ENCODE data around the gene INHBC.
A peak's percentile ranks its signal among the peaks of the same experiment; 100 is the strongest.
"Not testable (repeated sequence)": the region's sequence is repeated elsewhere in the genome, so short reads cannot be mapped to it uniquely, and the experiment has no call there.

INHBC gene

GRCh38 chr12:57429473-57430111 is 5.0 kb upstream of the INHBC start:
- FAIRE-seq, result no peak

GRCh38 chr12:57430112-57430930 is 4.3 kb upstream of the INHBC start:
- FAIRE-seq, result no peak

GRCh38 chr12:57430931-57431566 is 3.5 kb upstream of the INHBC start, which contains the start of gene R3HDM2:
R3HDM2 (minus strand) TSS chr12:57431043; CDS start chr12:57310428, 120,615 bp downstream.
- FAIRE-seq, result no peak

- peak; percentile 13 for FAIRE-seq
These were observed 2.9 kb upstream of the INHBC start for GRCh38 chr12:57431654-57432188.

- FAIRE-seq, result no peak
These were observed 1.2 kb upstream of the INHBC start for GRCh38 chr12:57433370-57433769.

GRCh38 chr12:57435293-57435692 is 709 bp downstream of the INHBC start:
- no peak for FAIRE-seq

- no peak for FAIRE-seq
These were observed 3.8 kb downstream of the INHBC start for GRCh38 chr12:57438400-57438799.

GRCh38 chr12:57439762-57440266 is 5.2 kb downstream of the INHBC start:
- FAIRE-seq, result no peak

- not testable (repeated sequence) for FAIRE-seq
These were observed 6.8 kb downstream of the INHBC start for GRCh38 chr12:57441393-57441792.

- FAIRE-seq, result no peak
These were observed 7.4 kb downstream of the INHBC start for GRCh38 chr12:57441846-57442427.

GRCh38 chr12:57444337-57444736 is 9.8 kb downstream of the INHBC start:
- FAIRE-seq, result not testable (repeated sequence)

GRCh38 chr12:57444744-57445143 is 10.2 kb downstream of the INHBC start:
- no peak for FAIRE-seq

- FAIRE-seq, result no peak
These were observed 11.8 kb downstream of the INHBC start for GRCh38 chr12:57446292-57446960.

- FAIRE-seq, result no peak
These were observed 14.1 kb downstream of the INHBC start for GRCh38 chr12:57448669-57449068.

- no peak for FAIRE-seq
These were observed 14.8 kb downstream of the INHBC start for GRCh38 chr12:57449375-57449774.

- FAIRE-seq, result no peak
These were observed 15.5 kb downstream of the INHBC start for GRCh38 chr12:57450057-57450456.

- FAIRE-seq, result no peak
These were observed 16.7 kb downstream of the INHBC start for GRCh38 chr12:57451233-57451778.

GRCh38 chr12:57452181-57452936 is 17.8 kb downstream of the INHBC start:
- no peak for FAIRE-seq

GRCh38 chr12:57452937-57453509 is 18.4 kb downstream of the INHBC start:
- no peak for FAIRE-seq

GRCh38 chr12:57454213-57454565 is 19.6 kb downstream of the INHBC start:
- FAIRE-seq, result no peak
